DMS79 treated with DMSO at 0.1 percent for 48 hours (cell line): Measurements from ENCODE around the gene RANBP1.
A peak's percentile ranks its signal among the peaks of the same experiment; 100 is the strongest.

Experiments used
- DNase-seq: peaks from one replicate; lab custom pipeline; 2025; lab: John Stamatoyannopoulos, UW

Gene RANBP1

GRCh38 chr22:20125201-20126174 lies 9.6 kb downstream of the RANBP1 start:
- DNase-seq, result no peak

- DNase-seq, result no peak
Observed at GRCh38 chr22:20126284-20127029, 10.6 kb downstream of the RANBP1 start.

GRCh38 chr22:20127318-20127868 lies 11.5 kb downstream of the RANBP1 start:
- DNase-seq, result no peak

GRCh38 chr22:20127869-20128618 lies 12.1 kb downstream of the RANBP1 start:
- no peak for DNase-seq

- no peak for DNase-seq
Observed at GRCh38 chr22:20128619-20128901, 12.7 kb downstream of the RANBP1 start.

- DNase-seq, result no peak
Observed at GRCh38 chr22:20128902-20129746, 13.2 kb downstream of the RANBP1 start.

- no peak for DNase-seq
Observed at GRCh38 chr22:20129747-20130014, 13.8 kb downstream of the RANBP1 start.

- DNase-seq, result peak; percentile 2
Observed at GRCh38 chr22:20130319-20130718, 14.4 kb downstream of the RANBP1 start.

- DNase-seq, result no peak
Observed at GRCh38 chr22:20130731-20131596, 15.1 kb downstream of the RANBP1 start.

- DNase-seq, result no peak
Observed at GRCh38 chr22:20131597-20131858, 15.6 kb downstream of the RANBP1 start, which contains the start of gene ZDHHC8. TSS of gene ZDHHC8 (plus strand) at chr22:20131804. CDS start at chr22:20131948, 144 bp downstream.

GRCh38 chr22:20131859-20132685 lies 16.2 kb downstream of the RANBP1 start:
- DNase-seq, result no peak

- no peak for DNase-seq
Observed at GRCh38 chr22:20132686-20133246, 16.9 kb downstream of the RANBP1 start.

GRCh38 chr22:20133930-20134549 lies 18.1 kb downstream of the RANBP1 start:
- no peak for DNase-seq

- no peak for DNase-seq
Observed at GRCh38 chr22:20135265-20135664, 19.4 kb downstream of the RANBP1 start.

GRCh38 chr22:20135806-20136602 lies 20.1 kb downstream of the RANBP1 start:
- no peak for DNase-seq

- DNase-seq, result no peak
Observed at GRCh38 chr22:20136603-20136873, 20.6 kb downstream of the RANBP1 start.

GRCh38 chr22:20137113-20137512 lies 21.2 kb downstream of the RANBP1 start:
- DNase-seq, result no peak

- DNase-seq, result no peak
Observed at GRCh38 chr22:20137671-20138416, 21.9 kb downstream of the RANBP1 start.
